Measurements from ENCODE around the gene ARSI.

The ARSI gene

DNA sequence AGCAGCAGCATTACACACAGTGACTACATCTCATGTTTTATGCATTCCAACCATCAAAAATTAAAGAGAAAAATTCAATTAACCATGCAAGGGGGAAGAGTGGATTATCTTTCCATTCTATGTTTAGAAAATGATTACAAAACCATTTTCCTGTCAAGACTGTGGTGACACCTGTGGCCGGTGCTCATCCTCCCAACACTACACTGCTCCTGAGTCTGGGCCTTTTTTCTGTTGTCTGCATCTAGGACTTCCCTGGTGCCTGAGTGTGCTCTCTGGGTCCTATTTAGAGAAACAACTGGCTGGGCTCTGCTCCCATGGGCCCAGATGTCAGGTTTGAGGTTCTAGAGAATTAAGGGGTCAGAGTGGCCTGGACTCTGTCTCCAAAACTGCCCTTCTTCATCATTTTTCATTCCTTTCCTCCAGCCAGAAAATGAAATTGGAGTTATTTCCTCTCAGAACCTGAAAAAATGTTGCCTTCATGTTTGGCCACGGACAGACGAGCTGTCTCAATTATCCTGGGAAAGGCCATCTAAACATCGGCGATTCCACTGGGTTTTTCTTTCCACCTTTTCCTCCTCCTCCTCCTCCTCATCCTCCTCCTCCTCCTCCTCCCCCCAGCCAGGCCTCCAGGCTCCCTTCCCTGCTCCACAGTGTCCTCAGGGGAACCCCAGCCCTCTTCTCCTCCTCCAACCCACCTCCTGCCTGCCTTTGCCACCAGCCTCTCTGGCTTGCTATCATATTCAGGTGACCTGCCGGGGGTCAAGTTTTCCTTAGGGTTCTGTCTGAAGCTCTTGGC is 11.4 kb upstream of the ARSI start:
- TF ChIP-seq, protein P1, sequence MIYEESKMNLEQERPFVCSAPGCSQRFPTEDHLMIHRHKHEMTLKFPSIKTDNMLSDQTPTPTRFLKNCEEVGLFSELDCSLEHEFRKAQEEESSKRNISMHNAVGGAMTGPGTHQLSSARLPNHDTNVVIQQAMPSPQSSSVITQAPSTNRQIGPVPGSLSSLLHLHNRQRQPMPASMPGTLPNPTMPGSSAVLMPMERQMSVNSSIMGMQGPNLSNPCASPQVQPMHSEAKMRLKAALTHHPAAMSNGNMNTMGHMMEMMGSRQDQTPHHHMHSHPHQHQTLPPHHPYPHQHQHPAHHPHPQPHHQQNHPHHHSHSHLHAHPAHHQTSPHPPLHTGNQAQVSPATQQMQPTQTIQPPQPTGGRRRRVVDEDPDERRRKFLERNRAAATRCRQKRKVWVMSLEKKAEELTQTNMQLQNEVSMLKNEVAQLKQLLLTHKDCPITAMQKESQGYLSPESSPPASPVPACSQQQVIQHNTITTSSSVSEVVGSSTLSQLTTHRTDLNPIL (CRISPR knock-in tag; IDR thresholded peaks at IDR 0.05; ENCODE audit: low read depth) = no peak
- TF ChIP-seq ISL1 (CRISPR knock-in tag; IDR thresholded peaks at IDR 0.05) = peak; percentile 26; the same call in 1 of the 2 replicates

DNA sequence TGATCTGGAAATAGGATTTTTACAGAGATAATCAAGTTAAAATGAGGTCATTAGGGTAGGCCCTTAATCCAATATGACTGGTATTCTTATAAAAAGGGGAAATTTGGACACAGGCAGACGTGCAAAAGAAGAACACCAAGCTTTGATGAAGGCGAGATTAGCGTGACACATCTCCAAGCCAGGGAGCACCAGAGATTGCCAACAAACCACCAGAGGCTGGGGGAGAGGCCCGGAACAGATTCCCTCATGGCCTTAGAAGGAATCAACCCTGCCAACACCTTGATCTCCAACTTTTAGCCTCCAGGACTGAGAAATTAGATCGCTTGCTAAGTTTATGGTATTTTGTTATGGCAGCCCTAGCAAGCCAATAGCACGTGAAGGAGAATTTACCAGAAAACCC is 10.8 kb upstream of the ARSI start:
- ATAC-seq = no peak
- no peak for TF ChIP-seq SNAI2 (CRISPR knock-in tag; IDR thresholded peaks at IDR 0.05)
- TF ChIP-seq PPARA (CRISPR knock-in tag; IDR thresholded peaks at IDR 0.05; ENCODE audit: borderline replicate concordance) = no peak
- TF ChIP-seq, protein P2, sequence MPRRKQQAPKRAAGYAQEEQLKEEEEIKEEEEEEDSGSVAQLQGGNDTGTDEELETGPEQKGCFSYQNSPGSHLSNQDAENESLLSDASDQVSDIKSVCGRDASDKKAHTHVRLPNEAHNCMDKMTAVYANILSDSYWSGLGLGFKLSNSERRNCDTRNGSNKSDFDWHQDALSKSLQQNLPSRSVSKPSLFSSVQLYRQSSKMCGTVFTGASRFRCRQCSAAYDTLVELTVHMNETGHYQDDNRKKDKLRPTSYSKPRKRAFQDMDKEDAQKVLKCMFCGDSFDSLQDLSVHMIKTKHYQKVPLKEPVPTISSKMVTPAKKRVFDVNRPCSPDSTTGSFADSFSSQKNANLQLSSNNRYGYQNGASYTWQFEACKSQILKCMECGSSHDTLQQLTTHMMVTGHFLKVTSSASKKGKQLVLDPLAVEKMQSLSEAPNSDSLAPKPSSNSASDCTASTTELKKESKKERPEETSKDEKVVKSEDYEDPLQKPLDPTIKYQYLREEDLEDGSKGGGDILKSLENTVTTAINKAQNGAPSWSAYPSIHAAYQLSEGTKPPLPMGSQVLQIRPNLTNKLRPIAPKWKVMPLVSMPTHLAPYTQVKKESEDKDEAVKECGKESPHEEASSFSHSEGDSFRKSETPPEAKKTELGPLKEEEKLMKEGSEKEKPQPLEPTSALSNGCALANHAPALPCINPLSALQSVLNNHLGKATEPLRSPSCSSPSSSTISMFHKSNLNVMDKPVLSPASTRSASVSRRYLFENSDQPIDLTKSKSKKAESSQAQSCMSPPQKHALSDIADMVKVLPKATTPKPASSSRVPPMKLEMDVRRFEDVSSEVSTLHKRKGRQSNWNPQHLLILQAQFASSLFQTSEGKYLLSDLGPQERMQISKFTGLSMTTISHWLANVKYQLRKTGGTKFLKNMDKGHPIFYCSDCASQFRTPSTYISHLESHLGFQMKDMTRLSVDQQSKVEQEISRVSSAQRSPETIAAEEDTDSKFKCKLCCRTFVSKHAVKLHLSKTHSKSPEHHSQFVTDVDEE (CRISPR knock-in tag; IDR thresholded peaks at IDR 0.05) = no peak
- TF ChIP-seq, protein P3, sequence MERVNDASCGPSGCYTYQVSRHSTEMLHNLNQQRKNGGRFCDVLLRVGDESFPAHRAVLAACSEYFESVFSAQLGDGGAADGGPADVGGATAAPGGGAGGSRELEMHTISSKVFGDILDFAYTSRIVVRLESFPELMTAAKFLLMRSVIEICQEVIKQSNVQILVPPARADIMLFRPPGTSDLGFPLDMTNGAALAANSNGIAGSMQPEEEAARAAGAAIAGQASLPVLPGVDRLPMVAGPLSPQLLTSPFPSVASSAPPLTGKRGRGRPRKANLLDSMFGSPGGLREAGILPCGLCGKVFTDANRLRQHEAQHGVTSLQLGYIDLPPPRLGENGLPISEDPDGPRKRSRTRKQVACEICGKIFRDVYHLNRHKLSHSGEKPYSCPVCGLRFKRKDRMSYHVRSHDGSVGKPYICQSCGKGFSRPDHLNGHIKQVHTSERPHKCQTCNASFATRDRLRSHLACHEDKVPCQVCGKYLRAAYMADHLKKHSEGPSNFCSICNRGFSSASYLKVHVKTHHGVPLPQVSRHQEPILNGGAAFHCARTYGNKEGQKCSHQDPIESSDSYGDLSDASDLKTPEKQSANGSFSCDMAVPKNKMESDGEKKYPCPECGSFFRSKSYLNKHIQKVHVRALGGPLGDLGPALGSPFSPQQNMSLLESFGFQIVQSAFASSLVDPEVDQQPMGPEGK (CRISPR knock-in tag; IDR thresholded peaks at IDR 0.05; ENCODE audit: borderline replicate concordance) = no peak
- no peak for TF ChIP-seq ZFP30 (CRISPR knock-in tag; IDR thresholded peaks at IDR 0.05)

More for the DNA sequence above, 11.4 kb upstream of the ARSI start:
- no peak for ATAC-seq

DNA sequence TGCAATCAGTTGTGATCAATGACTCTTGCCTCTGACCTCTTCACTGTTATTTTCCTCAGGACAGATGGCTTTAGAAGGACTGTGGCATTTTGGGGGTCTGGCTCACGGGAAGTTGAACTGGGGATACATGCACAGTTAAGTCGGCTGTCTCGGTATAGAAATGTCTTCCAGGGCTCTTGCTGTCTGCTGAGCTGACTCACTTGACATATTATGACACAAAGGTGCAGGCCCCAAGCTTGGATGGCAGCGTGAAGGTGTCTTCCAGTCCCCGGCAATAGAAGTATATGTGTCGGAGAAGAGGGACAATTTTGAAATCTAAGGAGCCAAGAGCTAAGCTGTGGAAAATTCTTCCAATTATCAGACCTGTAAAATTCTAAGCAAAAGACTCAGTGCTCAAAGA is 9.8 kb upstream of the ARSI start:
- TF ChIP-seq ZNF70 (CRISPR knock-in tag; IDR thresholded peaks at IDR 0.05) (no peak), PPARA (CRISPR knock-in tag; IDR thresholded peaks at IDR 0.05; ENCODE audit: borderline replicate concordance) (no peak), ISL1 (CRISPR knock-in tag; IDR thresholded peaks at IDR 0.05) (no peak), ZNF8 (CRISPR knock-in tag; IDR thresholded peaks at IDR 0.05) (no peak), ZNF565 (CRISPR knock-in tag; conservative IDR thresholded peaks at IDR 0.05; ENCODE audit: low read depth) (no peak), GLIS3 (CRISPR knock-in tag; IDR thresholded peaks at IDR 0.05) (no peak), SNAI2 (CRISPR knock-in tag; IDR thresholded peaks at IDR 0.05) (no peak), BACH2 (CRISPR knock-in tag; IDR thresholded peaks at IDR 0.05; ENCODE audit: borderline replicate concordance) (no peak), ZFP30 (CRISPR knock-in tag; IDR thresholded peaks at IDR 0.05) (no peak)
- TF ChIP-seq, protein P4, sequence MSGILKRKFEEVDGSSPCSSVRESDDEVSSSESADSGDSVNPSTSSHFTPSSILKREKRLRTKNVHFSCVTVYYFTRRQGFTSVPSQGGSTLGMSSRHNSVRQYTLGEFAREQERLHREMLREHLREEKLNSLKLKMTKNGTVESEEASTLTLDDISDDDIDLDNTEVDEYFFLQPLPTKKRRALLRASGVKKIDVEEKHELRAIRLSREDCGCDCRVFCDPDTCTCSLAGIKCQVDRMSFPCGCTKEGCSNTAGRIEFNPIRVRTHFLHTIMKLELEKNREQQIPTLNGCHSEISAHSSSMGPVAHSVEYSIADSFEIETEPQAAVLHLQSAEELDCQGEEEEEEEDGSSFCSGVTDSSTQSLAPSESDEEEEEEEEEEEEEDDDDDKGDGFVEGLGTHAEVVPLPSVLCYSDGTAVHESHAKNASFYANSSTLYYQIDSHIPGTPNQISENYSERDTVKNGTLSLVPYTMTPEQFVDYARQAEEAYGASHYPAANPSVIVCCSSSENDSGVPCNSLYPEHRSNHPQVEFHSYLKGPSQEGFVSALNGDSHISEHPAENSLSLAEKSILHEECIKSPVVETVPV (CRISPR knock-in tag; IDR thresholded peaks at IDR 0.05) = no peak
- TF ChIP-seq, protein P1 (CRISPR knock-in tag; IDR thresholded peaks at IDR 0.05; ENCODE audit: low read depth) = no peak

DNA sequence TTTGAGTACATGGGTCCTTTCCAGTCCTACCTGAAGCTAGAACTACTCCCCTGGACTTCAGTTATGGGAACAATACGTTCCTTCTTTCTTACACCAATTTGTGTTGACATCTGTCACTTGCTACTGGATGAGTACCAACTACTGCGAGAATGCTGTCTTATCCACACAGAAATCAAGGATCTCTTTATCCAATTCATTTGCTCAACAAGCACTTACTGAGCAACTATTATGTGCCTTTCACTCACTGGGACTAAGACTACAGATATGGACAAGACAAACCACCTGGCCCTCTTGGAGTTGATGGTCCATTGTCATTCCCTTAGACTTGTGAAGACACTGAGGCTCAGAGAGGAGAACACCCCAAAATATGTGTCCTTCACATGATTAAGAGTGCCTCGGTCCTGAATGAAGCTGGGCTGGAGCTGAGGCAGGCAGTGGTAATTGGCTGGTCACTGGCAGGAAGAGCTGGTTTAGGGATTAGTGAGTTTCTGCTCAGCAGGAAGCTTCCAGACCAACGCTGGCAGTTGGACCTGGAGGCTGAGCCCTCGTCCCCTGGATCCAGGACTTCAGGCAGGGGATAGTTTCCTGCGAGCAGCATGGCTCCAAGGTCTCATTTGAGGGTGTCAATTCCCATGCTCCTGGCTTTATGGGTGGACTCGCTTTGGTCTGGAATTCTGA is 8.4 kb upstream of the ARSI start:
- ATAC-seq = no peak
- TF ChIP-seq OSR1 (CRISPR knock-in tag; IDR thresholded peaks at IDR 0.05) (no peak), ZNF70 (CRISPR knock-in tag; IDR thresholded peaks at IDR 0.05) (no peak), GLIS3 (CRISPR knock-in tag; IDR thresholded peaks at IDR 0.05) (no peak), CSDC2 (CRISPR knock-in tag; IDR thresholded peaks at IDR 0.05) (no peak), SNAI2 (CRISPR knock-in tag; IDR thresholded peaks at IDR 0.05) (no peak)
- TF ChIP-seq, protein P1 (CRISPR knock-in tag; IDR thresholded peaks at IDR 0.05; ENCODE audit: low read depth) = no peak
- TF ChIP-seq, protein P2 (CRISPR knock-in tag; IDR thresholded peaks at IDR 0.05) = no peak
- TF ChIP-seq, protein P3 (CRISPR knock-in tag; IDR thresholded peaks at IDR 0.05; ENCODE audit: borderline replicate concordance) = no peak

More for the DNA sequence above, 9.8 kb upstream of the ARSI start:
- ATAC-seq = no peak
